NCI-H2029 (cell line): ENCODE data around the gene AAMDC.
A peak's percentile ranks its signal among the peaks of the same experiment; 100 is the strongest.

Experiments
- DNase-seq: peaks from one replicate; lab custom pipeline; 2025; lab: John Stamatoyannopoulos, UW

AAMDC gene

GRCh38 chr11:77820565-77821348 lies at the start of gene AAMDC, which contains the start of gene RSF1:
AAMDC (plus strand) TSS chr11:77821144; CDS start chr11:77842497, 21,353 bp downstream.
RSF1 (minus strand) TSS chr11:77820722; CDS start chr11:77820714, 8 bp downstream.
- DNase-seq = peak; percentile 97

GRCh38 chr11:77775936-77776335 lies 45.0 kb upstream of the AAMDC start:
- no peak for DNase-seq

DNA sequence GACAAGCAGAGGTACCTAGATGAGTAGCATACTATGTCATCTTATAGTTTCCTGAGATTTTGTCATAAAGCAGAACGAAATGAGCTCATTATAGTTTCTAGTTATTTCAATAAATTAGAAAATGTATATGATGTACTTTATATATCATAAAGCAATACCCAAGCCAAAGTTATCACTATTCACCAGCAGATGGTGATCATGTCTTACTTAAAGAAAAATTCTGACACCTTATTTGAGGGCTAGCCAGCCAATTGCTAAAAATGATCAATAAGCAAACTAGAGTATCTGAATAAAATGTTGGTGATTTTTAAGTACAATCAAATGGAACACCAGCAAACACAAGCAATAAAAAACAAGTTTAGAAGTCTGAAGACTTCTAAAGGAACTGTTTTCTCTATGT lies 44.5 kb upstream of the AAMDC start:
- DNase-seq = no peak

- DNase-seq = no peak
Measured at GRCh38 chr11:77778118-77778517, 42.8 kb upstream of the AAMDC start.

DNA sequence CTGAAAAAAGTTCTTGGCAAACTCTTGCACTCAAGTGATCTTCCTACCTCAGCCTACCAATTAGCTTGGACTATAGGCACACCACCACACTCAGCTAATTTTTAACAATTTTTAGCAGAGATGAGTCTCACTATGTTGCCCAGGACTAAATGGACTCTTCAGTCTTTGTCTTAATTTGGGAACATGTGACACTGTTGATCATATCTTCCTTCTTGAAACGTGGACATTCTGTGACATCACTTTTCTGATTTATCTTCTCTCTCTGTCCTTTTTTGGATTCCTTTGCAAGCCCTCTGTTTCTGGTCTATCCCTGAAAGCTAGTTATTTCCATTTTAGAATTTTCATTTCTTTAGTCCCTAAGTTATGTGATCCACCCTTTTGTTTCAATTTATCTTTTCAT lies 42.4 kb upstream of the AAMDC start:
- DNase-seq = no peak

DNA sequence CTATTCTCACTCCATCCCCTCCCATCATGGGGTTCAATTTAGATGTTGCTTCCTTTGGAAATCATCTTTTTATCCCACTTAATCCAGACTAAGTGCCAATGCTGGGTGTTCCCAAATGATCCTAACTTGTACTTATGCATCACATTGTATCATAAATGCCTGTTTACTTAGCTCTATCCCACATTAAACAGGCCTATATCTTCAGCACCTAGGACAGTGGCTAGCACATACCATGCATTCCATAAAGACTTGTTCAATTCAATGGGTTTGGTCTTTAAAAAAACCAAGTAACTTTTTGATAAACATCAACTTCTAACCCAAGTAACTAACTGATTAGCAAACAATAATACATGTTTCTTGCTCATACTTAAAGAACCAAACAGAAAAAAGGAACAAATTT lies 41.0 kb upstream of the AAMDC start:
- DNase-seq = no peak

DNA sequence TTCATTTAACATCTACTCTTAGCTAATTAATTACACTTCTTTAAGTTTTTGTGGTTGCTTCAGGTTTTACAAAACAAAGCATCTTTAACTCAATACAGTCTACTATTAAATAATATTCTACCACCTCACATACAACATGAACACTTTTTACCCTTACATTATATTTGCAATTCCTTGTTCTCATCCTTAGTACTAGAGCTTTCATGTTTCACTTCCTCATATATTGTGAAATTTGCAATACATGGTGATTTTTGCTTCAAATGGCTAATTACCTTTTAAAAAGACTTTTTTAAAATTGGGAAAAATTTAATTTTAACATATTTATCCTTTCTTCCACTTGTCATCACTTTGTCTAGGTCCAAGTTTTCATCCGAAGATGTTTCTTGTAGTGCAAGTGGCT lies 37.9 kb upstream of the AAMDC start:
- DNase-seq = no peak

- DNase-seq = no peak
Measured at GRCh38 chr11:77784572-77784971, 36.4 kb upstream of the AAMDC start.

- DNase-seq = no peak
Measured at GRCh38 chr11:77789061-77789730, 31.7 kb upstream of the AAMDC start.

- no peak for DNase-seq
Measured at GRCh38 chr11:77789731-77790476, 31.0 kb upstream of the AAMDC start.

DNA sequence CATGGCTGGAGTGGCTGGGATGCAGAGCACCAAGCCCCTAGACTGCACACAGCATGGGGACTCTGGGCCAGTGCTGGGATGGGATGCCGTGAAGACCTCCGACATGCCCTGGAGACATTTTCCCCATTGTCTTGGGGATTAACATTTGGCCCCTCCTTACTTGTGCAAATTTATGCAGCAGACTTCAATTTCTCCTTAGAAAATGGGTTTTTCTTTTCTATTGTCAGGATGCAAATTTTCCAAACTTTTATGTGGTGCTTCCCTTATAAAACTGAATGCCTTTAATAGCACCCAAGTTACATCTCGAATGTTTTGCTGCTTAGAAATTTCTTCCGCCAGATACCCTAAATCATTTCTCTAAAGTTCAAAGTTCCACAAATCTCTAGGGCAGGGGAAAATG lies 29.6 kb upstream of the AAMDC start:
- no peak for DNase-seq

DNA sequence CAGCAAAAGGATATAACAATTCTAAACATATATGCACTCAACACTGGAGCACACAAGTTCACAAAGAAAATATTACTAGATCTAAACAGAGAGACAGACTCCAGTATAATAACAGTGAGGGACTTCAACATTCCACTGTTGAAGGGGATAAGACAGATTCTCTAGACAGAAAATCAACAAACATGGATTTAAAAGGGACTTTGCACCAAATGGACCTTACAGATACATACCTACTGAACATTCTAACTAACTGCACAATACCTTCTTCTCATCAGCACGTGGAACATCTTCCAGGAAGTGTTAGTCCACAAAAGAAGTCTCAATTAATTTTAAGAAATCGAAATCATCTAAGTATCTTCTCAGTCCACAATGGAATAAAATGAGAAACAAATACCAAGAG lies 27.0 kb upstream of the AAMDC start:
- DNase-seq = no peak

- no peak for DNase-seq
Measured at GRCh38 chr11:77799338-77799737, 21.6 kb upstream of the AAMDC start.

DNA sequence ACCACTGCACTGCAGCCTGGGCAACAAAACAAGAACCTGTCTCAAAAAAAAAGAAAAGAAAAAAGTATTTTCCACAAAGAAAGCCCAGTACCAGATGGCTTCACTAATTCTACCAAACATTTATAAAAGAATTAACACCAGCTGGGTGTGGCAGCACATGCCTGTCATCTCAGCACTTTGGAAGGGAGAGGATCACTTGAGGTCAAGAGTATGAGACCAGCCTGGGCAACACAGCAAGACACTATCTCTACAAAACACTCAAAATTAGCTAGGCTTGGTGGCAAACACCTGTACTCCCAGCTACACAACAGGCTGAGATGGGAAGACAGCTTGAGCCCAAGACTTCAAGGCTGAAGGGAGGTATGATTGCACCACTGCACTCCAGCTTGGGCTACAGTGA lies 20.5 kb upstream of the AAMDC start:
- no peak for DNase-seq

DNA sequence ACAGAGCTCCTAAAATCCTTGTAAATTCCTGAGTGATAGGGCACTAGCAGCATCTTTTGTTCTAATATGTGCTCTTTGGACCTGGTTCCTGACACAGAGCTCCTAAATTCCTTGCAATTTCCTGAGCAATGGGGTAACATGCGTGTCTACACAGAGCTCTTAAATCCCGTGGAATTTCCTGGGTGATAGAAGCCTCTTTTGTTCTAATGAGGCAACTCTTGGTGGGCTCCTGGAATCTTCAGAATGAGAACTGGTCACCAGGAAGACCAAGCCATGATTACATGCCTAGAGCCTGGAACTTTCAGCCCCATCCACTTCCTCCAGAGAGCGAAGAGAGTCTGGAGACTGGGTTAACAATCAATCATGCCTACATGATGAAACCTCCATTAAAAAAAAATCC lies 19.5 kb upstream of the AAMDC start:
- no peak for DNase-seq

DNA sequence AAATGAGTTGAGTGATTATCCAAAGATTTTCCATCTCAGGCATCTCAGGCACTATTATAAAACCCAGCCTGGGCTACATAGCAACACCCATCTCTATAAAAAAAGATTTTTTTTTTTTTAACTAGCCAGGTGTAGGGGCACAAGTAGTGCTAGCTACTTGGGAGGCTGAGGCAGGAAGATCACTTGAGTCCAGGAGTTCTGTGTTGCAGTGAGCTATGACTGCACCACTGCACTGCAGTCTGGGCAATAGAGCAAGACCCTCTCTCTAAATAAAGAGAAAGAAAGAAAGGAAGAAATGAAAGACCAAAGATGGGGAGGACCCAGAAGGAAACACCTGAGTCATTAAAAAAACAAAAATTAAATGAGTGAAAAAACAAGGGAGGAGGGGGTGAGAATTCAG lies 14.5 kb upstream of the AAMDC start:
- DNase-seq = no peak

DNA sequence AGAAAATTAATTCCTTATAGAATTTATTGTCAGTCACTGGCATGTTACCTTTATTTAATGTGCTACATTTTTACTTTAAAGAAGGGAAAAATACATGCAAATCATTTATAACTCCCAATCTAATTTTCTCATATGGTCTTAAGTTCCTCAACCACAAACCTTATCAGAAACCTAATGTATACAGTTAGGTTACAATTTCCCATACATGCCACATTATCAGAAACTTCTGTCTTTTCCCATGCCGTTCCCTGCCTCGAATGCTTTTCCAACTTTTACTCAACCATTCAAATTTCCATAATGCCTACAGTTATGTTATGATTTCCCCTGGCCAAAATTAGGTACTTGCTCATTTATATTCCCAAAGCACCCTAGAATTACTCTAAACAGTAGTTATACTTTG lies 14.0 kb upstream of the AAMDC start:
- DNase-seq = no peak

DNA sequence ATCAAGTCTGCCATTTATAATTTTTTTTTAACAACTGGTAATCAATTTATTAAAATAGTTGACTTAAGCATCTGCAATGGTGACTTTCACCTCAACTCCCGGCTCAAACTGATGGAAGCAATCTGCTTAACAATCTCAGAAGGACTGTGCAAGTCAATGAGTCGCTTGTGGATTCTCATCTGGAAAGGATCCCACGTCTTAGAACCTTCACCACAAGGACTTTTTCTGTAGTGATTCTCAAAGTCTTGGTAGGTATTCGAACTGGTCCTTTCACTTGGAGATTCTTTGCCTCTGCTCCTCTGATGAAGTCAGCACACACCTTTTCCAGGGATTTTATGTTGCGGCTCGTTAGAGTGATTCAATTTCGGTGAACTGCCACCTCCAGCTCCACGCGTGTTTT lies 7.7 kb upstream of the AAMDC start:
- no peak for DNase-seq

DNA sequence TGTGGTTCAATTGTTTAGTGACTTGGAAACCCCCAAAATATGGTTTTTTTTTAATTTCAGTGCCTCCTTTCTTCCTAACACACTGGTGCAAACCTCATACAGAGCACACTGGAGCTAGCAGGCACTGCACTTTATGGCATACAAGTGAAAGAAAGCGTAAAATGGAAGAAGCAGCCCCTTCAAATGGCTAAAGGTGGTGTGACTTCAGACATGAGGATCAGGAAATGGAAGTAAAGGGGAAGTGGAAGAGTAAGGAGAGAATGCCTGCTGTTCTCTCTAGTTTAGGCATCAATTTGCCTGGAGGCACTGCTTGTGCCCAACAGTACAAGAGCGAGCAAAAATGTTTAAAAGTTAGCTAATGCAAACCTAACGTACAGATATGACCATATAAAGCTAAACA lies 6.1 kb upstream of the AAMDC start:
- DNase-seq = no peak

GRCh38 chr11:77815459-77815858 lies 5.5 kb upstream of the AAMDC start:
- no peak for DNase-seq

DNA sequence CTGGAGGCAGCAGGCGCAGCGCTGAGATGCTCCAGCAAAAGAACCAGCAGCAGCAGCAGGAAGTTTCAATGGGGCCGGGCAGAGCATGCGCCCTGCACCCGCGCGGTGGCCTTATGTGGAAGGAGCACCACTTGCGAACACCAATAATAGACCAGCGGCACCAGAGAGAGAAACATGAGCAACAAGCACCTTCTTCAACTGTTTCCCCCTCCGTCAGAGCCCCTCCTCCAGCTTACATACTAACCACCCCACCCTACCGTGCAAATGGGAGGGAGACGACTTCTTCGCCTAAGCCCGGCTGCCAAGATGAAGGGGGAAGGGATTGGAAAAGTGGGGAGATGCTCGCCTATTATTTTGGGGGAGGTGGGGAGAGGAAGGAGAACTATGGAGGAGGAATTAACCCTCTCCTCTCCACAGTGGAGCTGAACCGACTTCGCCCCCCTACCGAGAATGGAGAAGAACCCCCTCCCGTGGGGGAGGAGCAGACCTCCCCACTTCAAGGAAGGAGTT lies 1.5 kb upstream of the AAMDC start:
- peak; percentile 85 for DNase-seq

GRCh38 chr11:77819921-77820564 lies 901 bp upstream of the AAMDC start:
- DNase-seq = peak; percentile 30
